SU-DHL-6 (cell line): Measurements from ENCODE around the gene ERLEC1.
"Not testable (repeated sequence)": the region's sequence is repeated elsewhere in the genome, so short reads cannot be mapped to it uniquely, and the experiment has no call there.

Experiments
- H2AFZ ChIP-seq: fragments of 200-600 bp; sonication (generic); 2 replicates; pipeline ENCODE4 v1.6.1; 2014; ENCODE audit warnings: low read depth, mild to moderate bottlenecking, moderate library complexity, mixed read lengths, antibody characterized with exemption, low read length; ENCODE audit not compliant: severe bottlenecking
- H3F3A ChIP-seq: fragments of 200-600 bp; shearing (Covaris generic); 2 replicates; pipeline ENCODE4 v1.6.0; 2016; ENCODE audit warnings: antibody characterized with exemption, mild to moderate bottlenecking; ENCODE audit not compliant: insufficient read depth
- H3K27ac ChIP-seq: fragments of 200-600 bp; sonication (generic); 2 replicates; pipeline ENCODE4 v1.5.1; 2016; ENCODE audit warnings: low read depth, mild to moderate bottlenecking, low read length, moderate library complexity, mixed read lengths
- H3K27me3 ChIP-seq: fragments of 200-600 bp; sonication (generic), shearing (Covaris generic); 2 replicates; pipeline ENCODE4 v1.6.0; 2014; ENCODE audit warnings: mild to moderate bottlenecking, low read length
- H3K36me3 ChIP-seq: fragments of 200-600 bp; sonication (generic); 2 replicates; pipeline ENCODE4 v1.6.1; 2014; ENCODE audit warnings: mild to moderate bottlenecking, low read length, mixed read lengths
- H3K4me2 ChIP-seq: fragments of 300-600, 200-600 bp; shearing (Covaris generic), sonication (generic); 2 replicates; pipeline ENCODE4 v1.6.0; 2014; ENCODE audit warnings: low read length, low read depth, mild to moderate bottlenecking; ENCODE audit not compliant: poor library complexity, severe bottlenecking
- H3K4me3 ChIP-seq: fragments of 200-600 bp; sonication (generic); 2 replicates; pipeline ENCODE4 v1.5.1; 2014; ENCODE audit warnings: antibody characterized with exemption, low read length, mild to moderate bottlenecking, mixed read lengths; ENCODE audit not compliant: insufficient read depth, poor library complexity, severe bottlenecking
- H3K79me2 ChIP-seq: fragments of 200-600 bp; sonication (generic); 2 replicates; pipeline ENCODE4 v1.6.1; 2014; ENCODE audit warnings: mild to moderate bottlenecking, low read length, moderate library complexity; ENCODE audit not compliant: insufficient read depth
- H3K9ac ChIP-seq: fragments of 200-600 bp; sonication (generic); 2 replicates; pipeline ENCODE4 v1.7.0; 2014; ENCODE audit warnings: mild to moderate bottlenecking, low read length
- H3K9me2 ChIP-seq: fragments of 200-600 bp; sonication (generic); replicated peaks from 2 replicates; pipeline ENCODE4 v1.6.1; 2014; ENCODE audit warnings: low read length; ENCODE audit not compliant: insufficient read depth
- H3K9me3 ChIP-seq: fragments of 200-600 bp; sonication (generic); 2 replicates; pipeline ENCODE4 v1.6.1; 2014; ENCODE audit warnings: low read length, mixed read lengths; ENCODE audit not compliant: insufficient read depth
- H4K20me1 ChIP-seq: fragments of 200-600 bp; sonication (generic); 2 replicates; pipeline ENCODE4 v1.6.1; 2014; ENCODE audit warnings: low read depth, mild to moderate bottlenecking, antibody characterized with exemption, low read length, moderate library complexity, mixed read lengths
- EZH2phosphoT487 ChIP-seq: fragments of 200-600 bp; sonication (generic), shearing (Covaris generic); conservative IDR thresholded peaks from 2 replicates; pipeline ENCODE4 v1.6.1; 2018; ENCODE audit warnings: mild to moderate bottlenecking, antibody characterized with exemption, low read length, moderate library complexity, mixed read lengths
- TF ChIP-seq, protein P1 (sequence below): fragments of 200-600 bp; sonication (generic); IDR thresholded peaks from one replicate; pipeline ENCODE4 v1.5.1; 2017; ENCODE audit warnings: antibody characterized with exemption, mild to moderate bottlenecking, low read length, moderate library complexity; ENCODE audit not compliant: insufficient read depth, poor library complexity, severe bottlenecking

Gene ERLEC1

DNA sequence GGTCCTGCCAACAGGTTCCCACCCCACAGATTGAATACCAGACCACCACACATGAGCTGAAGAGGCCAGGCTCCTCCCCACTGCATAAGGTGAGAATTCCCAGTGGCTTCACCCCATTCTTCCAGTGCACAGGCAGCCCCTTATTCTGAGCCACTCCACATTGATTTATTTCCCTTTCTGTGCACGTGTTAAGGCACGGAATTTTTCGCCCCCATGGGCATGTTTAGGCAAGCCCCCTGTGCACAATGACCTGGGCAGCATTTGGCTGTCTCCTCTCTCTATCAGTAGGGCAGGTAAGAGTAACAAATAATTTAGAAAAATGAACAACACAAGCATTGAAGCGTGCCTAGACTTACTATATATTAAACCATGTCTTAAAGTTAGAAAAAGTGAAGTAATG, 34.5 kb upstream of the ERLEC1 start:
- Histone ChIP-seq H3K4me3 (no peak overlapping the region), H3K9me2 (no peaks in the 10 kb centered on the region), H3K4me2 (no peak overlapping the region), H3K9ac (no peak overlapping the region), H3K79me2 (no peaks in the 10 kb centered on the region), H3K9me3 (no peaks in the 10 kb centered on the region), H3K27me3 (no peaks in the 10 kb centered on the region), H3F3A (0 out of 2 replicates have a peak, but pooled peaks cover 4% of the 10 kb centered on the region), H3K36me3 (no peaks in the 10 kb centered on the region), H3K27ac (no peak overlapping the region), H4K20me1 (no peaks in the 10 kb centered on the region), H2AFZ (no peak overlapping the region)
- TF ChIP-seq, protein P1, sequence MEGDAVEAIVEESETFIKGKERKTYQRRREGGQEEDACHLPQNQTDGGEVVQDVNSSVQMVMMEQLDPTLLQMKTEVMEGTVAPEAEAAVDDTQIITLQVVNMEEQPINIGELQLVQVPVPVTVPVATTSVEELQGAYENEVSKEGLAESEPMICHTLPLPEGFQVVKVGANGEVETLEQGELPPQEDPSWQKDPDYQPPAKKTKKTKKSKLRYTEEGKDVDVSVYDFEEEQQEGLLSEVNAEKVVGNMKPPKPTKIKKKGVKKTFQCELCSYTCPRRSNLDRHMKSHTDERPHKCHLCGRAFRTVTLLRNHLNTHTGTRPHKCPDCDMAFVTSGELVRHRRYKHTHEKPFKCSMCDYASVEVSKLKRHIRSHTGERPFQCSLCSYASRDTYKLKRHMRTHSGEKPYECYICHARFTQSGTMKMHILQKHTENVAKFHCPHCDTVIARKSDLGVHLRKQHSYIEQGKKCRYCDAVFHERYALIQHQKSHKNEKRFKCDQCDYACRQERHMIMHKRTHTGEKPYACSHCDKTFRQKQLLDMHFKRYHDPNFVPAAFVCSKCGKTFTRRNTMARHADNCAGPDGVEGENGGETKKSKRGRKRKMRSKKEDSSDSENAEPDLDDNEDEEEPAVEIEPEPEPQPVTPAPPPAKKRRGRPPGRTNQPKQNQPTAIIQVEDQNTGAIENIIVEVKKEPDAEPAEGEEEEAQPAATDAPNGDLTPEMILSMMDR, result no peak
- no peak for TF ChIP-seq EZH2phosphoT487

DNA sequence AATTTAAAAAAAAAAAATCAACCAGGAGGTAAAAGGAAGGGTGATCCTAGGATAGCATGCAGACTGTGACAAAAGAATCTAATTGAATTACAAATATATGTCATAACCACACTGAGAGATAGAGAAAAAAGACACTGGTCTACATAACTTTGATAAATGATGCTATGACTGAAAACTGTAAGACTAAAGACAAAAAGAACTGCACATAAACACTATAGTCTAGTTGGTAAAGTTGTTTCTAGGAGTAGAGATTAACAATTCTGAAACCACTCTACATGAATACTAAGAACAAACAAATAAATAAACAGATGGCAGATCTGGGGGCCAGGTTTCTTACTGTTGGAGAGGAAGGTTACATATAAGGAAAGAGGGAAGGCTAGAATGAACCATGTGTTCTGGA, 33.8 kb upstream of the ERLEC1 start:
- H3K4me3 ChIP-seq, result no peak overlapping the region
- H3K9me3 ChIP-seq, result no peaks in the 10 kb centered on the region
- H3K9ac ChIP-seq, result no peak overlapping the region
- no peaks in the 10 kb centered on the region for H3K9me2 ChIP-seq
- H4K20me1 ChIP-seq, result no peaks in the 10 kb centered on the region
- 0 out of 2 replicates have a peak, but pooled peaks cover 4% of the 10 kb centered on the region for H3F3A ChIP-seq
- H3K27me3 ChIP-seq, result no peaks in the 10 kb centered on the region
- no peak overlapping the region for H2AFZ ChIP-seq
- no peaks in the 10 kb centered on the region for H3K79me2 ChIP-seq
- H3K36me3 ChIP-seq, result no peaks in the 10 kb centered on the region
- H3K27ac ChIP-seq, result no peak overlapping the region
- no peak overlapping the region for H3K4me2 ChIP-seq
- TF ChIP-seq, protein P1, result no peak
- TF ChIP-seq EZH2phosphoT487, result no peak

DNA sequence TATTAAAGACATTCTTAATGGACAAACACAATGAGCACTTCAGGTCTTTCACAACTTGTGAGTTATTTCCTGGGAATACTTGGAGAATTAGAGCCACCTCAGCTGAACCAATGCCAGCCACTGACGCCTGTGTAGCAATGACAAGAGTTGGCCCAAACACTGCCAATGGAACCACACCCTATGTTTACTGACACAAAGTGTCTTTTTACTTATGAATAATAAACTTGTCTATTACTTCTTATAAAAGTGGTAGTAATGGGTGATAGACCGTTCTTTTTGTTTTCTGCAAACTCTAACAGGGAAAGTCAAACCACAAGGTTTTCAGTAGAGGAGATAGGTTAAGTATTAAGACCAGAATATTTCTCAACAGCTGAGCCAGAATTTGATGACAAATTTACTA, 31.7 kb upstream of the ERLEC1 start:
- H2AFZ ChIP-seq, result no peak overlapping the region
- no peaks in the 10 kb centered on the region for H3K79me2 ChIP-seq
- H3K9ac ChIP-seq, result no peak overlapping the region
- H3K4me2 ChIP-seq, result no peak overlapping the region
- no peaks in the 10 kb centered on the region for H3K9me2 ChIP-seq
- H3F3A ChIP-seq, result 0 out of 2 replicates have a peak, but pooled peaks cover 4% of the 10 kb centered on the region
- H3K9me3 ChIP-seq, result no peaks in the 10 kb centered on the region
- no peaks in the 10 kb centered on the region for H4K20me1 ChIP-seq
- TF ChIP-seq, protein P1, result no peak
- no peak for TF ChIP-seq EZH2phosphoT487
- H3K27me3 ChIP-seq, result no peaks in the 10 kb centered on the region
- H3K27ac ChIP-seq, result no peak overlapping the region
- no peak overlapping the region for H3K4me3 ChIP-seq
- H3K36me3 ChIP-seq, result no peaks in the 10 kb centered on the region

DNA sequence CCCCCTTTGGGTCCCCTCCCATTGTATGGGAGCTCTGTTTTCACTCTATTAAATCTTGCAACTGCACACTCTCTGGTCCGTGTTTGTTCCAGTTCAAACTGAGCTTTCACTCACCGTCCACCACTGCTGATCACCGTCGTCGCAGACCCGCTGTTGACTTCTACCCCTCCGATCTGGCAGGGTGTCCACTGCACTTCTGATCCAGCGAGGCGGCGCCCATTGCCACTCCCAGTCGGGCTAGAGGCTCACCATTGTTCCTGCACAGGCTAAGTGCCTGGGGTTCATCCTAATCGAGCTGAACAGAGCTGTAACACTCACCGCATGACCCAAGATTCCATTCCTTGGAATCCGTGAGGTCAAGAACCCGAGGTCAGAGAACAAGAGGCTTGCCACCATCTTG, 30.2 kb upstream of the ERLEC1 start:
- no peak overlapping the region for H2AFZ ChIP-seq
- no peak overlapping the region for H3K9ac ChIP-seq
- no peaks in the 10 kb centered on the region for H3K27me3 ChIP-seq
- TF ChIP-seq EZH2phosphoT487, result no peak
- TF ChIP-seq, protein P1, result no peak
- H4K20me1 ChIP-seq, result no peaks in the 10 kb centered on the region
- H3K4me2 ChIP-seq, result no peak overlapping the region
- no peaks in the 10 kb centered on the region for H3K36me3 ChIP-seq
- no peak overlapping the region for H3K4me3 ChIP-seq
- no peaks in the 10 kb centered on the region for H3K9me2 ChIP-seq
- no peak overlapping the region for H3K27ac ChIP-seq
- no peaks in the 10 kb centered on the region for H3F3A ChIP-seq
- no peaks in the 10 kb centered on the region for H3K79me2 ChIP-seq
- H3K9me3 ChIP-seq, result no peaks in the 10 kb centered on the region

DNA sequence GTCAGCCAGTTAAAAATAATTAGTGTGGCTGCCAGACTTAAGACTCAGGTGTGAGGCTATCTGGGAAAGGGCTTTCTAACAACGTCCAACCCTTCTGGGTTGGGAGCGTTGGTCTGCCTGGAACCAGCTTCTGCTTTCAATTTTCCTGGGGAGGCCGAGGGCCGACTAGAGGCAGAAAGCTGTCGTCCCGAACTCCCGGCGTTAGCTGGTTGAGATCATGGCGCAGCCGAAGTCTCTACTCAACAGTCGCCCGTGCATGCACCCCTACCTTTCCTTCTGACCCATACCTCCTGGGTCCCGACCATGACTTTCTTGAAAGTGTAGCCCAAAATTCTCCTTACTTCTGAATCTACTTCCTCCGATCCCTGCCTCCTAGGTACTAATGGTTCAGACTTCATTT, 29.6 kb upstream of the ERLEC1 start:
- not testable (repeated sequence) for H3K79me2 ChIP-seq, H3K36me3 ChIP-seq, H4K20me1 ChIP-seq, H3F3A ChIP-seq, H3K9me2 ChIP-seq, H3K27me3 ChIP-seq, H3K4me3 ChIP-seq, H2AFZ ChIP-seq, H3K4me2 ChIP-seq, H3K9me3 ChIP-seq, H3K9ac ChIP-seq, H3K27ac ChIP-seq
